Activated B cell treated with CpG ODN at 0.5 μM for 24 hours (primary cell): Measurements from ENCODE around the gene PCNX2. TPM values are rescaled to one million over a fixed set of nuclear protein-coding genes. Genes with fewer than 3 reads are reported as not detected.

Experiments
- ATAC-seq: fragments of 200-7000 bp; cut with Tn5 transposase; one replicate; pipeline ENCODE4 v1.10.0; 2021; ENCODE audit warnings: low read depth, mild to moderate bottlenecking, moderate library complexity
- CTCF ChIA-PET: fragments of 350-600 bp; sonication (Branson Sonifier 250); formaldehyde crosslinking; loops from one replicate; lab custom pipeline; 2021; ENCODE audit warnings: antibody characterized with exemption; lab: Charles Lee
- POLR2A ChIA-PET: fragments of 350-600 bp; sonication (Branson Sonifier 250); formaldehyde crosslinking; loops from one replicate; lab custom pipeline; 2021; ENCODE audit warnings: antibody characterized with exemption; lab: Charles Lee
- DNase-seq: peaks from one replicate; pipeline ENCODE4 v3.0.0; 2022
- H3K27ac Mint-ChIP-seq: one replicate; pipeline ENCODE4 v1.8.0; 2020; ENCODE audit warnings: mixed read lengths
- H3K27me3 Mint-ChIP-seq: one replicate; pipeline ENCODE4 v1.8.0; 2021; ENCODE audit warnings: mixed read lengths
- H3K36me3 Mint-ChIP-seq: one replicate; pipeline ENCODE4 v1.8.0; 2021; ENCODE audit warnings: low read depth, mixed read lengths
- H3K4me1 Mint-ChIP-seq: one replicate; pipeline ENCODE4 v1.8.0; 2021; ENCODE audit warnings: mixed read lengths
- H3K4me3 Mint-ChIP-seq: one replicate; pipeline ENCODE4 v1.8.0; 2020; ENCODE audit warnings: mild to moderate bottlenecking, mixed read lengths
- H3K9me3 Mint-ChIP-seq: one replicate; pipeline ENCODE4 v1.8.0; 2020; ENCODE audit warnings: mixed read lengths
- CTCF ChIP-seq: fragments of 200-600 bp; IDR thresholded peaks from one replicate; pipeline ENCODE4 v1.8.0; 2022; ENCODE audit warnings: antibody characterized with exemption, mild to moderate bottlenecking
- intact Hi-C: fragments of 100-400 bp; cut with micrococcal nuclease; formaldehyde crosslinking; loops from one replicate; pipeline ENCODE4 v1.15.1; 2024
- total RNA-seq: library from RNA; stranded (reverse); gene quantifications from 2 replicates; pipeline ENCODE4 v1.2.3, GENCODE V29; 2022

The PCNX2 gene
- total RNA-seq, 1 donor from 2014 or later = 20.4 TPM

- peaks cover 12% of the 10 kb centered on the region for H3K4me1 Mint-ChIP-seq
- H3K9me3 Mint-ChIP-seq = peaks cover 22% of the 10 kb centered on the region
- TF ChIP-seq CTCF = no peak
- POLR2A ChIA-PET = no interaction called here
- intact Hi-C loops = no loop called here
- CTCF ChIA-PET = no interaction called here
- H3K27ac Mint-ChIP-seq = no peak overlapping the region
- ATAC-seq (no peak), DNase-seq (no peak)
- H3K36me3 Mint-ChIP-seq = peaks cover 90% of the 10 kb centered on the region
- H3K27me3 Mint-ChIP-seq = no peaks in the 10 kb centered on the region
- H3K4me3 Mint-ChIP-seq = no peak overlapping the region
Observed at GRCh38 chr1:232973652-232974611, 321.6 kb downstream of the PCNX2 start.

- peaks cover 4% of the 10 kb centered on the region for H3K4me1 Mint-ChIP-seq
- no peak for TF ChIP-seq CTCF
- CTCF ChIA-PET = no interaction called here
- H3K27ac Mint-ChIP-seq = no peak overlapping the region
- ATAC-seq (no peak), DNase-seq (no peak)
- H3K9me3 Mint-ChIP-seq = peaks cover 22% of the 10 kb centered on the region
- intact Hi-C loops = no loop called here
- peaks cover 87% of the 10 kb centered on the region for H3K36me3 Mint-ChIP-seq
- no peak overlapping the region for H3K4me3 Mint-ChIP-seq
- no peaks in the 10 kb centered on the region for H3K27me3 Mint-ChIP-seq
- POLR2A ChIA-PET = no interaction called here
Observed at GRCh38 chr1:232970508-232970907, 325.0 kb downstream of the PCNX2 start.

- Mint-ChIP-seq H3K4me1 (peaks cover 10% of the 10 kb centered on the region), H3K36me3 (peaks cover 89% of the 10 kb centered on the region), H3K9me3 (peaks cover 22% of the 10 kb centered on the region), H3K27ac (no peak overlapping the region), H3K27me3 (no peaks in the 10 kb centered on the region), H3K4me3 (no peak overlapping the region)
- DNase-seq (no peak), ATAC-seq (no peak)
- no peak for TF ChIP-seq CTCF
- ChIA-PET CTCF (no interaction called here), POLR2A (no interaction called here)
- intact Hi-C loops = no loop called here
Observed at GRCh38 chr1:232969799-232970198, 325.7 kb downstream of the PCNX2 start.

- Mint-ChIP-seq H3K9me3 (peaks cover 18% of the 10 kb centered on the region), H3K36me3 (peaks cover 85% of the 10 kb centered on the region), H3K4me1 (peaks cover 10% of the 10 kb centered on the region), H3K4me3 (no peak overlapping the region), H3K27me3 (no peaks in the 10 kb centered on the region), H3K27ac (no peak overlapping the region)
- ChIA-PET CTCF (no interaction called here), POLR2A (no interaction called here)
- intact Hi-C loops = no loop called here
- DNase-seq = no peak
- no peak for TF ChIP-seq CTCF
- no peak for ATAC-seq
Observed at GRCh38 chr1:232968965-232969364, 326.6 kb downstream of the PCNX2 start.

GRCh38 chr1:232968391-232968790 lies 327.1 kb downstream of the PCNX2 start:
- no peak overlapping the region for H3K27ac Mint-ChIP-seq
- H3K36me3 Mint-ChIP-seq = peaks cover 83% of the 10 kb centered on the region
- intact Hi-C loops = no loop called here
- ChIA-PET CTCF (no interaction called here), POLR2A (no interaction called here)
- no peaks in the 10 kb centered on the region for H3K27me3 Mint-ChIP-seq
- peaks cover 13% of the 10 kb centered on the region for H3K4me1 Mint-ChIP-seq
- ATAC-seq = no peak
- DNase-seq = no peak
- TF ChIP-seq CTCF = no peak
- no peak overlapping the region for H3K4me3 Mint-ChIP-seq
- peaks cover 12% of the 10 kb centered on the region for H3K9me3 Mint-ChIP-seq
